Erythroblast (primary cell): Measurements from ENCODE around the gene SPOCK1.

ENCODE experiments used
- GATA1 ChIP-seq: IDR thresholded peaks from 2 replicates; pipeline ENCODE4 v1.6.1; 2011; ENCODE audit warnings: low read depth, mild to moderate bottlenecking, control low read depth, low read length, moderate library complexity
- POLR2A ChIP-seq: IDR thresholded peaks from 2 replicates; pipeline ENCODE4 v1.6.1; 2011; ENCODE audit warnings: mild to moderate bottlenecking, low read length

DNA sequence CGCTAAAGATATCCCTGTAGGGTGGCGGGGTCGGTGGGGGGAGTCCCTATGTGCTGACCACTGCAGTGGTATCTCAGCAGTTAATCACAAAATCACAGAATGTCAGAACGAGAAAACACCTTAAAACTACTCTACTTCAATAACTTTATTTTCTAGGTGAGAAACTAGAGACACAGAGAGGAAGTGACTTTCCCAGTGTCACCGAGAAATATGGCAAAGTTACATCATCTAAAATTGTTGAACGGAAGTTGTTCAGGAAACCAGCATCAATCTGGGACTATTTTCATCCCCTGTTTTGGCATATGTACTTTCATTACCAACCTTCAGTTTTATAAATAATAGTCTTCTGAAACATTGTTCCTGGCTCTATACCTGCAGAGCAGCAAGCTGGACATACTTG is 384.0 kb downstream of the SPOCK1 start:
- TF ChIP-seq POLR2A (no peak), GATA1 (no peak)
